Stimulated activated CD8-positive, alpha-beta memory T cell treated with anti-CD3 and anti-CD28 coated beads, Interleukin-7, amount 100 ng/mL, for 1 hour (primary cell): ENCODE results near the gene ALDH3B1.

Experiments used
- DNase-seq, 2 donors: peaks; one replicate each; pipeline ENCODE4 v3.0.0-alpha.2; 2020; ENCODE audit warnings: low read depth in 2 of 2

ALDH3B1 gene

GRCh38 chr11:68013611-68014156 is 3.6 kb downstream of the ALDH3B1 start:
- no peak for DNase-seq

- DNase-seq = no peak
Observed at GRCh38 chr11:68014157-68014946, 4.2 kb downstream of the ALDH3B1 start.

GRCh38 chr11:68014947-68015447 is 4.9 kb downstream of the ALDH3B1 start:
- DNase-seq = no peak

GRCh38 chr11:68015467-68015866 is 5.3 kb downstream of the ALDH3B1 start:
- DNase-seq = no peak

- DNase-seq = no peak
Observed at GRCh38 chr11:68016161-68016903, 6.2 kb downstream of the ALDH3B1 start.

- no peak for DNase-seq
Observed at GRCh38 chr11:68016904-68017817, 7.0 kb downstream of the ALDH3B1 start.

GRCh38 chr11:68017980-68018729 is 8.0 kb downstream of the ALDH3B1 start:
- DNase-seq = no peak

- DNase-seq = no peak
Observed at GRCh38 chr11:68018730-68019190, 8.6 kb downstream of the ALDH3B1 start.

GRCh38 chr11:68019486-68019885 is 9.4 kb downstream of the ALDH3B1 start:
- no peak for DNase-seq

GRCh38 chr11:68020575-68020974 is 10.4 kb downstream of the ALDH3B1 start:
- no peak for DNase-seq

- DNase-seq = no peak
Observed at GRCh38 chr11:68021167-68021787, 11.2 kb downstream of the ALDH3B1 start.

- no peak for DNase-seq
Observed at GRCh38 chr11:68022531-68022930, 12.4 kb downstream of the ALDH3B1 start.

- DNase-seq = no peak
Observed at GRCh38 chr11:68024508-68024907, 14.4 kb downstream of the ALDH3B1 start.

GRCh38 chr11:68025047-68025446 is 14.9 kb downstream of the ALDH3B1 start:
- no peak for DNase-seq

- no peak for DNase-seq
Observed at GRCh38 chr11:68026391-68027105, 16.4 kb downstream of the ALDH3B1 start.

- no peak for DNase-seq
Observed at GRCh38 chr11:68027667-68028066, 17.5 kb downstream of the ALDH3B1 start.

- DNase-seq = no peak
Observed at GRCh38 chr11:68028802-68029545, 18.8 kb downstream of the ALDH3B1 start.

- DNase-seq = peak; percentile 88 to 94
Observed at GRCh38 chr11:68030318-68031143, 20.4 kb downstream of the ALDH3B1 start, which contains the start of gene NDUFS8. Gene NDUFS8 (plus strand): TSS chr11:68030681. CDS start chr11:68032152, 1,471 bp downstream.
